HEK293 (cell line): ENCODE results near the gene TRAF3IP3.

Experiments used
- FEZF1 ChIP-seq: fragments of 450-650 bp; formaldehyde crosslinking; IDR thresholded peaks from 2 replicates; pipeline ENCODE4 v1.5.1; 2016; ENCODE audit warnings: missing biosample characterization, missing genetic modification characterization
- HIC1 ChIP-seq: fragments of 450-650 bp; formaldehyde crosslinking; IDR thresholded peaks from 2 replicates; pipeline ENCODE4 v1.5.1; 2016; ENCODE audit warnings: missing biosample characterization, missing genetic modification characterization
- KLF7 ChIP-seq: fragments of 450-650 bp; formaldehyde crosslinking; IDR thresholded peaks from 2 replicates; pipeline ENCODE4 v1.5.1; 2016; ENCODE audit warnings: missing biosample characterization, missing genetic modification characterization, borderline replicate concordance
- MEIS1 ChIP-seq: sonication (generic); formaldehyde crosslinking; IDR thresholded peaks from 2 replicates; pipeline ENCODE4 v1.8.1; 2022; ENCODE audit warnings: missing genetic modification reagents, mild to moderate bottlenecking, borderline replicate concordance
- OVOL3 ChIP-seq: fragments of 450-650 bp; formaldehyde crosslinking; IDR thresholded peaks from 2 replicates; pipeline ENCODE4 v1.5.1; 2016; ENCODE audit warnings: missing biosample characterization, missing genetic modification characterization
- PRDM6 ChIP-seq: fragments of 450-650 bp; formaldehyde crosslinking; IDR thresholded peaks from 2 replicates; pipeline ENCODE4 v1.5.1; 2017; ENCODE audit warnings: missing biosample characterization, missing genetic modification characterization
- ZBTB10 ChIP-seq: fragments of 450-650 bp; formaldehyde crosslinking; IDR thresholded peaks from 2 replicates; pipeline ENCODE4 v1.5.1; 2016; ENCODE audit warnings: missing biosample characterization, missing genetic modification characterization
- ZBTB11 ChIP-seq: fragments of 450-650 bp; formaldehyde crosslinking; conservative IDR thresholded peaks from 2 replicates; pipeline ENCODE4 v1.5.1; 2016; ENCODE audit warnings: low read depth, missing biosample characterization, missing genetic modification characterization
- ZFHX2 ChIP-seq: fragments of 450-650 bp; formaldehyde crosslinking; conservative IDR thresholded peaks from 2 replicates; pipeline ENCODE4 v1.5.1; 2016; ENCODE audit warnings: missing biosample characterization, missing genetic modification characterization
- ZFP37 ChIP-seq: fragments of 450-650 bp; formaldehyde crosslinking; IDR thresholded peaks from 2 replicates; pipeline ENCODE4 v1.5.1; 2016; ENCODE audit warnings: missing biosample characterization, missing genetic modification characterization
- ZNF146 ChIP-seq: fragments of 450-650 bp; formaldehyde crosslinking; IDR thresholded peaks from 2 replicates; pipeline ENCODE4 v1.5.1; 2016; ENCODE audit warnings: missing biosample characterization, missing genetic modification characterization
- ZNF18 ChIP-seq: fragments of 450-650 bp; formaldehyde crosslinking; IDR thresholded peaks from 2 replicates; pipeline ENCODE4 v1.5.1; 2016; ENCODE audit warnings: missing biosample characterization, missing genetic modification characterization
- ZNF23 ChIP-seq: fragments of 450-650 bp; formaldehyde crosslinking; IDR thresholded peaks from 2 replicates; pipeline ENCODE4 v1.5.1; 2016; ENCODE audit warnings: missing biosample characterization, missing genetic modification characterization, borderline replicate concordance
- ZNF302 ChIP-seq: fragments of 450-650 bp; formaldehyde crosslinking; IDR thresholded peaks from 2 replicates; pipeline ENCODE4 v1.5.1; 2016; ENCODE audit warnings: missing biosample characterization, missing genetic modification characterization, low read depth
- ZNF350 ChIP-seq: fragments of 450-650 bp; formaldehyde crosslinking; IDR thresholded peaks from 2 replicates; pipeline ENCODE4 v1.5.0; 2017; ENCODE audit warnings: missing biosample characterization, mild to moderate bottlenecking, missing genetic modification characterization
- ZNF416 ChIP-seq: fragments of 450-650 bp; formaldehyde crosslinking; IDR thresholded peaks from 2 replicates; pipeline ENCODE4 v1.5.1; 2016; ENCODE audit warnings: missing biosample characterization, missing genetic modification characterization
- ZNF473 ChIP-seq: fragments of 450-650 bp; formaldehyde crosslinking; IDR thresholded peaks from 2 replicates; pipeline ENCODE4 v1.5.1; 2017; ENCODE audit warnings: missing biosample characterization, missing genetic modification characterization
- ZNF48 ChIP-seq: fragments of 450-650 bp; formaldehyde crosslinking; IDR thresholded peaks from 2 replicates; pipeline ENCODE4 v1.5.1; 2016; ENCODE audit warnings: missing biosample characterization, missing genetic modification characterization
- ZNF521 ChIP-seq: fragments of 450-650 bp; formaldehyde crosslinking; IDR thresholded peaks from 2 replicates; pipeline ENCODE4 v1.5.1; 2017; ENCODE audit warnings: missing biosample characterization, mild to moderate bottlenecking, missing genetic modification characterization
- ZNF549 ChIP-seq: fragments of 450-650 bp; IDR thresholded peaks from 2 replicates; pipeline ENCODE4 v1.5.1; 2018; ENCODE audit warnings: missing biosample characterization, missing genetic modification characterization, mild to moderate bottlenecking, inconsistent platforms, moderate library complexity
- ZNF558 ChIP-seq: fragments of 450-650 bp; formaldehyde crosslinking; IDR thresholded peaks from 2 replicates; pipeline ENCODE4 v1.5.1; 2016; ENCODE audit warnings: missing biosample characterization, missing genetic modification characterization
- ZNF596 ChIP-seq: fragments of 450-650 bp; IDR thresholded peaks from 2 replicates; pipeline ENCODE4 v1.5.0; 2018; ENCODE audit warnings: missing biosample characterization, mild to moderate bottlenecking, missing genetic modification characterization, moderate library complexity
- ZNF600 ChIP-seq: fragments of 450-650 bp; formaldehyde crosslinking; IDR thresholded peaks from 2 replicates; pipeline ENCODE4 v1.5.1; 2016; ENCODE audit warnings: missing biosample characterization, missing genetic modification characterization
- ZNF692 ChIP-seq: fragments of 450-650 bp; formaldehyde crosslinking; IDR thresholded peaks from 2 replicates; pipeline ENCODE4 v1.5.1; 2016; ENCODE audit warnings: missing biosample characterization, missing genetic modification characterization
- ZNF701 ChIP-seq: fragments of 450-650 bp; formaldehyde crosslinking; IDR thresholded peaks from 2 replicates; pipeline ENCODE4 v1.5.1; 2016; ENCODE audit warnings: missing biosample characterization, missing genetic modification characterization
- ZSCAN5A ChIP-seq: fragments of 450-650 bp; formaldehyde crosslinking; IDR thresholded peaks from 2 replicates; pipeline ENCODE4 v1.5.1; 2016; ENCODE audit warnings: missing biosample characterization, missing genetic modification characterization

The TRAF3IP3 gene

GRCh38 chr1:209808059-209808581 lies 52.3 kb downstream of the TRAF3IP3 start (continued):
- TF ChIP-seq ZNF18 (tag by site-specific recombination) = no peak
- TF ChIP-seq MEIS1 (CRISPR knock-in tag) = no peak
- TF ChIP-seq OVOL3 (tag by site-specific recombination) = no peak
- no peak for TF ChIP-seq ZSCAN5A (tag by site-specific recombination)
- no peak for TF ChIP-seq ZNF596 (tag by site-specific recombination)
- TF ChIP-seq ZNF350 = no peak
- no peak for TF ChIP-seq ZBTB11 (tag by site-specific recombination)
- TF ChIP-seq ZFP37 = peak; percentile 63; the same call in 1 of the 2 replicates
- TF ChIP-seq ZNF48 (tag by site-specific recombination) = no peak
- no peak for TF ChIP-seq FEZF1 (tag by site-specific recombination)
- no peak for TF ChIP-seq ZNF521 (tag by site-specific recombination)
- no peak for TF ChIP-seq ZNF146 (tag by site-specific recombination)
- no peak for TF ChIP-seq PRDM6
- no peak for TF ChIP-seq KLF7
- no peak for TF ChIP-seq ZFHX2 (tag by site-specific recombination)
- TF ChIP-seq ZNF549 (tag by site-specific recombination) = no peak
- no peak for TF ChIP-seq ZBTB10 (tag by site-specific recombination)
- no peak for TF ChIP-seq ZNF23 (tag by site-specific recombination)
- TF ChIP-seq ZNF302 (tag by site-specific recombination) = no peak
- no peak; the same call in 1 of the 2 replicates for TF ChIP-seq ZNF558 (tag by site-specific recombination)
- TF ChIP-seq ZNF692 (tag by site-specific recombination) = peak; percentile 84
- TF ChIP-seq HIC1 = no peak
- TF ChIP-seq ZNF416 (tag by site-specific recombination) = no peak
- TF ChIP-seq ZNF701 (tag by site-specific recombination) = no peak
- no peak for TF ChIP-seq ZNF600 (tag by site-specific recombination)
- TF ChIP-seq ZNF473 (tag by site-specific recombination) = no peak
